GM10847 (cell line): ENCODE results near the gene DIS3L2.

Experiments used
- POLR2A ChIP-seq: IDR thresholded peaks from 2 replicates; pipeline ENCODE4 v1.6.1; 2011; ENCODE audit not compliant: insufficient read length; ENCODE audit errors: extremely low read depth

The DIS3L2 gene

GRCh38 chr2:231934441-231935206, 26.9 kb upstream of the DIS3L2 start:
- TF ChIP-seq POLR2A: no peak

- no peak for TF ChIP-seq POLR2A
Measured at GRCh38 chr2:231935207-231935524, 26.3 kb upstream of the DIS3L2 start.

- TF ChIP-seq POLR2A: no peak
Measured at GRCh38 chr2:231935815-231936214, 25.7 kb upstream of the DIS3L2 start.

- no peak for TF ChIP-seq POLR2A
Measured at GRCh38 chr2:231936491-231936890, 25.0 kb upstream of the DIS3L2 start.

DNA sequence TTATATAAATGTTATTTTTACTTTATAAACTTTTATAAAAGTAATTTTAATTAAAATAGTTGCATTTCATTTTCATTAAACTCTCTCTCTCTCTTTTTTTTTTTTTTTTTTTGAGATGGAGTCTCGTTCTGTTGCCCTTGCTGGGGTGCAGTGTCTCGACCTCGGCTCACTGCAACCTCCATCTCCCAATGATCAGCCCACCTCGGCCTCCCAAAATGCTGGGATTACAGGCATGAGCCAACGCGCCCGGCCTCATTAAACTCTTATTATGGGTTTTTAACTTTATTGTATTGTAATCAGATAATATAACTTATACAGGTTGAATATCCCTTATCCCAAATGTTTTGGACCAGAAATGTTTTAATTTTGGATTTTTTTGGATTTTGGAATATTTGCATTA, 24.5 kb upstream of the DIS3L2 start:
- no peak for TF ChIP-seq POLR2A

GRCh38 chr2:231939022-231939421, 22.5 kb upstream of the DIS3L2 start:
- no peak for TF ChIP-seq POLR2A

DNA sequence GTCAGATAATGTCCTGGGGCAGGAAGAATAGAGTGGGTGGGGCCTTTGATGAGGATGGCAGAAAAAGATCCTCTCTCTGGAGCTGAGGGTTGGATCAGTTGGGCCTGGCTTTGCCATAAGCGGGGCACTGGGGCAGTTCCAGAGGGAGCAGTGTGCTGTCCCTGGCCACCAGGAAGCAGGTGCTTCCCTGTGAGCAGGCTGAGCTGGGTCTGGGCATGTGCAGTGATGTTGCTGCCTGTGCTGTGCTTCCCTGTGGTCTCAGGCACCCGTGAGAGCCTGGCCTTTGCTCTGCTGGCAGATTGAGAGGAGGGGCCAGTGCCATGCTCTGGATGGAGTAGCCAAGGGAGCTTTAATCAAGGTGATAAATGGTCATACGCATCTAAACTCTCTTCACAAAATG, 20.7 kb upstream of the DIS3L2 start:
- no peak for TF ChIP-seq POLR2A

DNA sequence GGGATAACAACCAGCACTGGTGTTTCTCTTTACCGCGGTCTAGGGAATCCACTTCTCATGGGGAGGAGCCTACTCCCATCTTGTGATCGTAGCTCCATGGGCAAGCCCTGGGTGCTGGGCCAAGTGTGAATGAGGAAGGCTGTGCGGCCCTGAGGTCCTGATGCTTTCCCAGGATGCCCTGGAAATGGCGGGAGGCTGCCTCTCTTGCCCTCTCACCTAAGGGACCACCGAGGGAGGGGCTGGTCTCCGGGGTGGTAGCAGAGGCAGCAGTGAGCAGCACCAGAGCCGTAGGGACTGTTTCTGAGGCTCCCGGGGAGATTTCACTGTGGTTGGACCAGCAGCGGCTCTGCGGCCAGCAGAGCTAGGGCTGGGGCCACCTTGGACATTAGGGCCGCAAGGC, 19.8 kb upstream of the DIS3L2 start:
- no peak for TF ChIP-seq POLR2A

- no peak for TF ChIP-seq POLR2A
Measured at GRCh38 chr2:231942180-231942579, 19.3 kb upstream of the DIS3L2 start.

- no peak for TF ChIP-seq POLR2A
Measured at GRCh38 chr2:231946241-231946814, 15.2 kb upstream of the DIS3L2 start.

DNA sequence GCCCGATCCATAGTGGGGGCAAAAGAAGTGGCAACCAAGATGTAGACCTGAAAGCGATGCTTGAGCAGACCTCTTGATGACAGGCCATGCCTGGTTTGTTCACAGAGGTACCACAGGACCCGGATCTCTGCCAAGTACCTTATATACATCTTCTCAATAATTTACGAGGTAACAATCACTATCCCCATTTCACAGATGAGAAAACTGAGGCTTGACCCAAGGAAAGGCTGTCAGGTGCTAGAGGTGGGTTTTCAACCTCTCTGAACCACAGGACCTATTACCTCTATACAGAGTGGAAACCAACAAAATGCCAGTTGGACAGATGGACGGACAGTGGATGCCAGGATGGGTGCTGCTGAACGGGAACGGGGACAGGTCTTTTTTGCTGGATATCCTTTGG, 13.8 kb upstream of the DIS3L2 start:
- TF ChIP-seq POLR2A: no peak

GRCh38 chr2:231951452-231952035, 10.0 kb upstream of the DIS3L2 start:
- no peak for TF ChIP-seq POLR2A

- TF ChIP-seq POLR2A: no peak
Measured at GRCh38 chr2:231955758-231956472, 5.6 kb upstream of the DIS3L2 start.

- no peak for TF ChIP-seq POLR2A
Measured at GRCh38 chr2:231957913-231958763, 3.4 kb upstream of the DIS3L2 start.

- TF ChIP-seq POLR2A: no peak
Measured at GRCh38 chr2:231960810-231961348, 634 bp upstream of the DIS3L2 start.
